HepG2 (cell line): ENCODE measurements around the gene VCAN. TPM values are rescaled to one million over a fixed set of nuclear protein-coding genes. Genes with fewer than 3 reads are reported as not detected.

Experiments used
- ATAC-seq: fragments of 200-7000 bp; cut with Tn5 transposase; 3 replicates; pipeline ENCODE4 v1.9.1; 2020; ENCODE audit warnings: mild to moderate bottlenecking, moderate library complexity
- BruUV-seq: library from RNA; stranded (reverse); fragments of 400-500 nt; replicated peaks from 2 replicates; lab custom pipeline; 2021; lab: Mats Ljungman, UMichigan
- CTCF ChIA-PET: fragments of 300-600 bp; formaldehyde crosslinking; extraction: SDS; loops from one replicate; lab custom pipeline; 2021; ENCODE audit warnings: low total read pairs, inconsistent platforms, low intra/inter-chr PET ratio; lab: Yijun Ruan, JAX
- POLR2A ChIA-PET: fragments of 350-600 bp; sonication (Branson Sonifier 250); formaldehyde crosslinking; loops from one replicate; lab custom pipeline; 2020; ENCODE audit warnings: antibody characterized with exemption, inconsistent platforms; lab: Yijun Ruan, JAX
- DNase-seq: peaks from one replicate; pipeline ENCODE4 v3.0.0-alpha.2; 2015; ENCODE audit warnings: low spot score
- FAIRE-seq: peaks from 3 replicates; lab custom pipeline; 2011; peaks lifted over from hg19 to GRCh38; lab: Jason Lieb, UNC
- H2AFZ ChIP-seq: one replicate; pipeline ENCODE4 v1.6.1; 2011; ENCODE audit warnings: low read length, inconsistent platforms
- H3K27ac ChIP-seq: fragments of 300-600 bp; 3 replicates; pipeline ENCODE4 v1.8.0; 2011; ENCODE audit warnings: mixed run types, mild to moderate bottlenecking, mixed read lengths, low read length, inconsistent platforms; ENCODE audit not compliant: insufficient read depth; ENCODE audit errors: extremely low read length
- H3K27me3 ChIP-seq, 2 experiments: fragments of 200-600 bp in 1 of 2; 2 replicates in 1 of 2; 3 replicates in 1 of 2; pipeline versions ENCODE4 v1.6.0 to v1.8.0; 2011; ENCODE audit warnings: low read length in 2 of 2, mild to moderate bottlenecking in 2 of 2, moderate library complexity in 2 of 2, inconsistent platforms in 1 of 2; ENCODE audit not compliant: insufficient read depth in 2 of 2, control insufficient read depth in 1 of 2
- H3K36me3 ChIP-seq, 2 experiments: fragments of 200-600 bp in 1 of 2; replicated peaks in 1 of 2; 2 replicates in 1 of 2; 3 replicates in 1 of 2; pipeline versions ENCODE4 v1.5.1 to v1.8.0; 2011; ENCODE audit warnings: low read length in 2 of 2, inconsistent platforms in 1 of 2; ENCODE audit not compliant: insufficient read depth in 2 of 2, control insufficient read depth in 1 of 2
- H3K4me1 ChIP-seq: 2 replicates; pipeline ENCODE4 v1.5.1; 2012; ENCODE audit warnings: low read length, inconsistent platforms; ENCODE audit not compliant: insufficient read depth
- H3K4me2 ChIP-seq: 2 replicates; pipeline ENCODE4 v1.6.0; 2011; ENCODE audit warnings: low read depth, low read length, inconsistent platforms
- H3K4me3 ChIP-seq, 3 experiments: fragments of 200-600 bp in 1 of 3; sonication (generic), shearing (Covaris generic) in 1 of 3; replicated peaks in 1 of 3; 2 replicates each; pipeline ENCODE4 v1.5.1; 2011 to 2016; ENCODE audit warnings: low read length in 3 of 3, inconsistent platforms in 2 of 3, low read depth in 2 of 3, mild to moderate bottlenecking in 2 of 3, control low read depth in 1 of 3, mixed read lengths in 1 of 3; ENCODE audit not compliant: insufficient read depth in 1 of 3
- H3K79me2 ChIP-seq: one replicate; pipeline ENCODE4 v1.6.1; 2011; ENCODE audit warnings: low read length, inconsistent platforms; ENCODE audit not compliant: insufficient read depth
- H3K9ac ChIP-seq: 2 replicates; pipeline ENCODE4 v1.6.0; 2011; ENCODE audit warnings: mild to moderate bottlenecking, low read depth, low read length, inconsistent platforms; ENCODE audit not compliant: insufficient read depth
- H3K9me3 ChIP-seq: 2 replicates; pipeline ENCODE4 v1.5.1; 2012; ENCODE audit warnings: mild to moderate bottlenecking, low read length
- H4K20me1 ChIP-seq: 2 replicates; pipeline ENCODE4 v1.6.0; 2011; ENCODE audit warnings: inconsistent platforms, mild to moderate bottlenecking, low read length, moderate library complexity; ENCODE audit not compliant: insufficient read depth
- MAFG ChIP-seq: sonication (generic); formaldehyde crosslinking; IDR thresholded peaks from 2 replicates; pipeline ENCODE4 v1.5.1; 2020; ENCODE audit warnings: mild to moderate bottlenecking, missing genetic modification reagents
- NFE2L1 ChIP-seq: sonication (generic); formaldehyde crosslinking; IDR thresholded peaks from 2 replicates; pipeline ENCODE4 v1.4.0; 2020; ENCODE audit warnings: missing genetic modification reagents, mild to moderate bottlenecking, borderline replicate concordance
- PRMT3 ChIP-seq: sonication (generic); formaldehyde crosslinking; IDR thresholded peaks from 2 replicates; pipeline ENCODE4 v1.8.1; 2022; ENCODE audit warnings: low read depth, mild to moderate bottlenecking, moderate library complexity, missing genetic modification reagents, borderline replicate concordance
- RXRB ChIP-seq: IDR thresholded peaks from 2 replicates; pipeline ENCODE4 v1.6.1; 2016; ENCODE audit warnings: borderline replicate concordance, missing genetic modification reagents, missing compliant biosample characterization
- SNRNP70 ChIP-seq: fragments of 200-400 bp; formaldehyde crosslinking; IDR thresholded peaks from 2 replicates; pipeline ENCODE4 v1.6.1; 2017; ENCODE audit warnings: mild to moderate bottlenecking, low read depth, low read length, moderate library complexity
- SRSF4 ChIP-seq: fragments of 200-400 bp; formaldehyde crosslinking; IDR thresholded peaks from one replicate; pipeline ENCODE4 v1.6.1; 2018; ENCODE audit warnings: mild to moderate bottlenecking, low read depth, low read length, moderate library complexity; ENCODE audit not compliant: poor library complexity, severe bottlenecking
- TSC22D2 ChIP-seq: sonication (generic); formaldehyde crosslinking; IDR thresholded peaks from 2 replicates; pipeline ENCODE4 v1.5.1; 2020; ENCODE audit warnings: missing genetic modification reagents, mild to moderate bottlenecking, borderline replicate concordance
- ZKSCAN5 ChIP-seq: sonication (generic); formaldehyde crosslinking; IDR thresholded peaks from 2 replicates; pipeline ENCODE4 v1.5.1; 2020; ENCODE audit warnings: mild to moderate bottlenecking, missing genetic modification reagents
- ZNF264 ChIP-seq: sonication (generic); formaldehyde crosslinking; IDR thresholded peaks from 2 replicates; pipeline ENCODE4 v1.4.0; 2020; ENCODE audit warnings: missing genetic modification reagents
- WGBS: methylation state at CpG from one replicate; pipeline ENCODE4 v1.1.6; 2017; ENCODE audit warnings: low lambda C conversion rate; 5-methylcytosine and 5-hydroxymethylcytosine counted together
- in situ Hi-C: cut with HindIII; loops from 2 replicates; pipeline ENCODE4 v1.10.0; 2017; ENCODE audit warnings: low pct_unique_long_range_greater_than_20kb; ENCODE audit not compliant: extremely low pct_ligation_motif_present
- intact Hi-C: fragments of 100-400 bp; cut with micrococcal nuclease; formaldehyde crosslinking; loops from one replicate; pipeline ENCODE4 v1.10.0; 2022; ENCODE audit not compliant: unreplicated experiment
- polyA plus RNA-seq, 8 experiments: library from polyadenylated mRNA; depleted of rRNA in 3 of 8; stranded (reverse) in 7 of 8; unstranded in 1 of 8; fragments of >200 nt; fragmentation: Illumina TruSeq in 4 of 8; extraction: Trizol in 4 of 8; gene quantifications; 2 replicates each; pipeline versions ENCODE4 v1.2.1 to v1.2.3, GENCODE V29; 2011 to 2016; ENCODE audit warnings: low read depth in 4 of 8, missing spikeins in 1 of 8, mixed read lengths in 1 of 8; ENCODE audit not compliant: insufficient read depth in 1 of 8
- total RNA-seq, 5 experiments: library from RNA; depleted of rRNA; stranded (reverse); fragments of >200 nt; fragmentation: Illumina TruSeq; extraction: Trizol; gene quantifications; 2 replicates each; pipeline ENCODE4 v1.2.3, GENCODE V29; 2016; ENCODE audit warnings: low read depth in 1 of 5
- TF ChIP-seq, protein P1 (sequence below): IDR thresholded peaks from 2 replicates; pipeline ENCODE4 v1.4.0; 2020; ENCODE audit warnings: mild to moderate bottlenecking, missing genetic modification reagents
- TF ChIP-seq, protein P2 (sequence below): sonication (generic); formaldehyde crosslinking; IDR thresholded peaks from 2 replicates; pipeline ENCODE4 v1.4.0; 2020; ENCODE audit warnings: mild to moderate bottlenecking, missing genetic modification reagents
- TF ChIP-seq, protein P3 (sequence below): IDR thresholded peaks from 2 replicates; pipeline ENCODE4 v1.6.1; 2016; ENCODE audit warnings: low read depth
- TF ChIP-seq, protein P4 (sequence below): IDR thresholded peaks from 2 replicates; pipeline ENCODE4 v1.6.1; 2016; ENCODE audit warnings: control low read depth

The VCAN gene
- total and polyA plus RNA-seq, 2 of the 13 experiments (the other 11 are each of a cell fraction or from before 2014, with no cell fraction given), result 1.2 to 3.5 TPM

DNA sequence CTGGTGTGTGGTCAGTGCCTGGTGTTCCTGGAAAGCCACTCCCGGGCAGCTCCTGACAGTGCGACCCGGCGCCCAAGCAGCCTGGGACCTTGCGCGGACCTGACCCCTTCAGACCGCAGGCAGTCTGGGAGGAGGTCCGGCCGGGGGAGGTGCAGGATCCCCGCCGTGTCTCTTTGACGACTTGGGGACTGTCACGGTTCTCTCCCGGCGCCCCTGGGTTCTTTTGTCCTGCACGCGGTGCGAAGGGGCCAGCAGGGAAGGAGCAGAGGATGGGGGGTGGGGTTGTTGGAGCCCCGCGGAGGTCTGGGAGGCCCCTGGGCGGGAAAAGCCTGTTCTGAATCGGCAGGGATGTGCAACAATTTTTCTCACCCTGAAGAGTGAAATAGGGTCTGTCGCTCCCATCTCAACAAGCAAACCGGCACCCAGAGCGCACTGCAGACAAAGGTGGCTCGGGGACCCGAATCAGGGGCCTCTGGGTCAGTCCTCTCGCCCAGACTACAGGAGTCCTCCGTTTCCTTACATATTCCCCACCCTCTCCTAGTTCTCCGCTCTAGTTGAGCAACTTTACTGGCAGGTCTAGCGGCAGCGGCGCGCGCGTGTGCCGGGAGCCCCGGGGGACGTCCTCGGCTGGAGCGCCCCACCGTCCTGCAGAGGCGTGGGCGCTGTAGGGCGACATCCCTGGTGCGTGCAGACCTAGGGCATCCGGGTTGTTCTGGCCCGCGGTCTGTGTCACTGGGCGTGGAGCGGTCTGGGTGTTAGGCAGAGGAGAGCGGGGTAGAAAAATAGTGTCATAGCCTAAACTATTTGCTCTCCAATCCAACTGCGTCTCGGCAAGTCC lies 1.2 kb downstream of the VCAN start (continued):
- TF ChIP-seq RXRB (CRISPR knock-in tag) (no peak), ZKSCAN5 (no peak)
- TF ChIP-seq, protein P1, sequence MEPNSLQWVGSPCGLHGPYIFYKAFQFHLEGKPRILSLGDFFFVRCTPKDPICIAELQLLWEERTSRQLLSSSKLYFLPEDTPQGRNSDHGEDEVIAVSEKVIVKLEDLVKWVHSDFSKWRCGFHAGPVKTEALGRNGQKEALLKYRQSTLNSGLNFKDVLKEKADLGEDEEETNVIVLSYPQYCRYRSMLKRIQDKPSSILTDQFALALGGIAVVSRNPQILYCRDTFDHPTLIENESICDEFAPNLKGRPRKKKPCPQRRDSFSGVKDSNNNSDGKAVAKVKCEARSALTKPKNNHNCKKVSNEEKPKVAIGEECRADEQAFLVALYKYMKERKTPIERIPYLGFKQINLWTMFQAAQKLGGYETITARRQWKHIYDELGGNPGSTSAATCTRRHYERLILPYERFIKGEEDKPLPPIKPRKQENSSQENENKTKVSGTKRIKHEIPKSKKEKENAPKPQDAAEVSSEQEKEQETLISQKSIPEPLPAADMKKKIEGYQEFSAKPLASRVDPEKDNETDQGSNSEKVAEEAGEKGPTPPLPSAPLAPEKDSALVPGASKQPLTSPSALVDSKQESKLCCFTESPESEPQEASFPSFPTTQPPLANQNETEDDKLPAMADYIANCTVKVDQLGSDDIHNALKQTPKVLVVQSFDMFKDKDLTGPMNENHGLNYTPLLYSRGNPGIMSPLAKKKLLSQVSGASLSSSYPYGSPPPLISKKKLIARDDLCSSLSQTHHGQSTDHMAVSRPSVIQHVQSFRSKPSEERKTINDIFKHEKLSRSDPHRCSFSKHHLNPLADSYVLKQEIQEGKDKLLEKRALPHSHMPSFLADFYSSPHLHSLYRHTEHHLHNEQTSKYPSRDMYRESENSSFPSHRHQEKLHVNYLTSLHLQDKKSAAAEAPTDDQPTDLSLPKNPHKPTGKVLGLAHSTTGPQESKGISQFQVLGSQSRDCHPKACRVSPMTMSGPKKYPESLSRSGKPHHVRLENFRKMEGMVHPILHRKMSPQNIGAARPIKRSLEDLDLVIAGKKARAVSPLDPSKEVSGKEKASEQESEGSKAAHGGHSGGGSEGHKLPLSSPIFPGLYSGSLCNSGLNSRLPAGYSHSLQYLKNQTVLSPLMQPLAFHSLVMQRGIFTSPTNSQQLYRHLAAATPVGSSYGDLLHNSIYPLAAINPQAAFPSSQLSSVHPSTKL, result 0 out of 2 replicates have a peak, but pooled peaks have one; percentile 3

DNA sequence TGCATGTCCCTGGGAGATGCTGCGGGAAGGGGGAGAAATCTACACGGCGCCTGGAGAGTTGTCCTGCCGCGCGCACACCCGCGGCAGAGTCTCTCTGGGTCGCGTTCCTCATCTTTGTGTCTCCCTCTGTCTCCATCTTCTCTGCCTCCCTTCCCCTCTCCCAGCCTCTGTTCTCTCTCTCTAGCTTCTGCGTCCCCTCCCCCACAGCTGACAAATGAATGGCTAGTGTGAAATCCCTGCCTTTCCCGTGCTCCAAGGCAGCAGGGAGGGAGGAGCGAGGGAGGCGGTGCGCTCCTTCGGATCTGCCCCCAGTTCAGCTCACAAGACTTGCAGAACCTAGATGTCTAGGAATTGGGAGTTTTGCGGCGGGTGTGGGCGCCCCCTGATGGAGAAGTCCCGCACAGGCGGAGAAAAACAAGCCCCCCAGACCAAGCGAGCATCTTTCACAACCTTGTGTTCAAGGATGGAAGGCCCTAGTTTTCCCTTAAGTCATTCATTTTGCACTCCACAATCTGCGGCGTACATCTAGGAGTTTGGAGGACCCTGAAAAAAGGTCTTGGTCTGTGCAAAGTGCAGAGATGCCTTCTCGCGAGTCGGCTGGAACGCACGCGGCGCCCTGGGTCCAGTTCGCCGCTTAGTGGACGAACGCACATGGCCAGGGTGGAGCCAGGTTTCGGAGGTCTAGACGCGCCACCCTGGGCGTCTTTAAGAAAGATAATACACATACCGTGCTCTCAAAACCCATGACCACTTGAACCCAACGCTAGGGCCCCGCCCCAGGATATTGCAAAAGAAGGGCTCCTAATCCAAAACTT lies 2.0 kb downstream of the VCAN start:
- Histone ChIP-seq H3K4me1 (peaks cover 71% of the 10 kb centered on the region), H3K4me2 (peak overlapping the region; percentile 74), H3K9me3 (no peaks in the 10 kb centered on the region), H3K27ac (no peak overlapping the region), H2AFZ (no peak overlapping the region), H3K79me2 (no peaks in the 10 kb centered on the region), H4K20me1 (no peaks in the 10 kb centered on the region), H3K36me3 (no peaks in the 10 kb centered on the region), H3K4me3 (peak overlapping the region; percentile 36 to 68 (median 46); a peak in 5 of 6 replicates), H3K9ac (no peak overlapping the region), H3K27me3 (peaks cover 3 to 43% of the 10 kb centered on the region in 2 experiments; a peak in 4 of 5 replicates)
- DNase-seq, result no peak
- no peak for FAIRE-seq
- intact Hi-C loops, result loop anchor here (2.0 to 10.0 kb wide), 3 partner anchors 409 to 1161 kb away; no protein-coding TSS in a partner anchor
- no TSS peak for BruUV-seq
- CTCF ChIA-PET, result interaction anchor here (0.7 to 2.0 kb wide), 3 partner anchors 43 to 1722 kb away, joined by 3 to 6 read pairs (median 3); no protein-coding TSS in a partner anchor
- POLR2A ChIA-PET, result no interaction called here
- peak; percentile 67 for ATAC-seq
- in situ Hi-C loops, result loop anchor here (10.0 kb wide), 1 partner anchor 1129 kb away; no protein-coding TSS in a partner anchor
- 8% methylated on average over 39 of the region's 42 CpGs for WGBS
- TF ChIP-seq ZNF264 (CRISPR knock-in tag), result no peak
- TF ChIP-seq PRMT3 (CRISPR knock-in tag), result no peak
- TF ChIP-seq TSC22D2 (CRISPR knock-in tag), result no peak
- TF ChIP-seq, protein P2, sequence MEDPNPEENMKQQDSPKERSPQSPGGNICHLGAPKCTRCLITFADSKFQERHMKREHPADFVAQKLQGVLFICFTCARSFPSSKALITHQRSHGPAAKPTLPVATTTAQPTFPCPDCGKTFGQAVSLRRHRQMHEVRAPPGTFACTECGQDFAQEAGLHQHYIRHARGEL (CRISPR knock-in tag), result no peak
- TF ChIP-seq, protein P3, sequence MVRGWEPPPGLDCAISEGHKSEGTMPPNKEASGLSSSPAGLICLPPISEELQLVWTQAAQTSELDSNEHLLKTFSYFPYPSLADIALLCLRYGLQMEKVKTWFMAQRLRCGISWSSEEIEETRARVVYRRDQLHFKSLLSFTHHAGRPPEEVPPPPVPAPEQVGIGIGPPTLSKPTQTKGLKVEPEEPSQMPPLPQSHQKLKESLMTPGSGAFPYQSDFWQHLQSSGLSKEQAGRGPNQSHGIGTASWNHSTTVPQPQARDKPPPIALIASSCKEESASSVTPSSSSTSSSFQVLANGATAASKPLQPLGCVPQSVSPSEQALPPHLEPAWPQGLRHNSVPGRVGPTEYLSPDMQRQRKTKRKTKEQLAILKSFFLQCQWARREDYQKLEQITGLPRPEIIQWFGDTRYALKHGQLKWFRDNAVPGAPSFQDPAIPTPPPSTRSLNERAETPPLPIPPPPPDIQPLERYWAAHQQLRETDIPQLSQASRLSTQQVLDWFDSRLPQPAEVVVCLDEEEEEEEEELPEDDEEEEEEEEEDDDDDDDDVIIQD (CRISPR knock-in tag), result no peak
- no peak for TF ChIP-seq SNRNP70
- TF ChIP-seq, protein P4, sequence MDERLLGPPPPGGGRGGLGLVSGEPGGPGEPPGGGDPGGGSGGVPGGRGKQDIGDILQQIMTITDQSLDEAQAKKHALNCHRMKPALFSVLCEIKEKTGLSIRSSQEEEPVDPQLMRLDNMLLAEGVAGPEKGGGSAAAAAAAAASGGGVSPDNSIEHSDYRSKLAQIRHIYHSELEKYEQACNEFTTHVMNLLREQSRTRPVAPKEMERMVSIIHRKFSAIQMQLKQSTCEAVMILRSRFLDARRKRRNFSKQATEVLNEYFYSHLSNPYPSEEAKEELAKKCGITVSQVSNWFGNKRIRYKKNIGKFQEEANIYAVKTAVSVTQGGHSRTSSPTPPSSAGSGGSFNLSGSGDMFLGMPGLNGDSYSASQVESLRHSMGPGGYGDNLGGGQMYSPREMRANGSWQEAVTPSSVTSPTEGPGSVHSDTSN (CRISPR knock-in tag), result no peak
- TF ChIP-seq MAFG (CRISPR knock-in tag), result no peak
- no peak for TF ChIP-seq NFE2L1 (CRISPR knock-in tag)
- no peak for TF ChIP-seq SRSF4
